Adipocyte (in vitro differentiated cells): ENCODE results near the gene MAPK8.

Experiments used
- DNase-seq: peaks from one replicate; pipeline ENCODE4 v3.0.0-alpha.2; 2015; ENCODE audit warnings: low read depth
- H3K27me3 ChIP-seq: replicated peaks from 2 replicates; pipeline ENCODE4 v1.7.0; 2013; ENCODE audit warnings: mild to moderate bottlenecking, low read length, moderate library complexity; ENCODE audit not compliant: control insufficient read depth, insufficient read depth
- H3K36me3 ChIP-seq: 2 replicates; pipeline ENCODE4 v1.7.0; 2013; ENCODE audit warnings: low read length, mild to moderate bottlenecking, moderate library complexity; ENCODE audit not compliant: control insufficient read depth, insufficient read depth, severe bottlenecking
- H3K4me1 ChIP-seq: 2 replicates; pipeline ENCODE4 v1.7.0; 2013; ENCODE audit warnings: mild to moderate bottlenecking, low read length, moderate library complexity; ENCODE audit not compliant: control insufficient read depth, insufficient read depth
- H3K4me3 ChIP-seq: 2 replicates; pipeline ENCODE4 v1.7.0; 2013; ENCODE audit warnings: mild to moderate bottlenecking, low read length, moderate library complexity
- H3K9ac ChIP-seq: 2 replicates; pipeline ENCODE4 v1.7.0; 2013; ENCODE audit warnings: mild to moderate bottlenecking, low read length, moderate library complexity
- H3K9me3 ChIP-seq: 2 replicates; pipeline ENCODE4 v1.7.0; 2013; ENCODE audit warnings: mild to moderate bottlenecking, low read length, moderate library complexity; ENCODE audit not compliant: control insufficient read depth

MAPK8 gene

GRCh38 chr10:48466611-48467240, 160.2 kb downstream of the MAPK8 start:
- Histone ChIP-seq H3K4me3 (no peak overlapping the region), H3K9me3 (no peaks in the 10 kb centered on the region), H3K4me1 (peaks cover 15% of the 10 kb centered on the region), H3K27me3 (no peaks in the 10 kb centered on the region), H3K36me3 (no peaks in the 10 kb centered on the region), H3K9ac (no peak overlapping the region)
- DNase-seq = no peak

GRCh38 chr10:48467669-48468068, 161.2 kb downstream of the MAPK8 start:
- Histone ChIP-seq H3K36me3 (no peaks in the 10 kb centered on the region), H3K4me1 (peaks cover 15% of the 10 kb centered on the region), H3K9me3 (no peaks in the 10 kb centered on the region), H3K9ac (no peak overlapping the region), H3K27me3 (no peaks in the 10 kb centered on the region), H3K4me3 (no peak overlapping the region)
- no peak for DNase-seq

GRCh38 chr10:48468130-48468790, 161.8 kb downstream of the MAPK8 start:
- H3K27me3 ChIP-seq = no peaks in the 10 kb centered on the region
- no peak overlapping the region for H3K9ac ChIP-seq
- H3K9me3 ChIP-seq = no peaks in the 10 kb centered on the region
- no peaks in the 10 kb centered on the region for H3K36me3 ChIP-seq
- peaks cover 15% of the 10 kb centered on the region for H3K4me1 ChIP-seq
- no peak overlapping the region for H3K4me3 ChIP-seq
- no peak for DNase-seq

- Histone ChIP-seq H3K4me1 (peaks cover 15% of the 10 kb centered on the region), H3K9ac (no peak overlapping the region)
- no peak for DNase-seq
Measured at GRCh38 chr10:48468866-48469511, 162.5 kb downstream of the MAPK8 start.

GRCh38 chr10:48469516-48470020, 163.1 kb downstream of the MAPK8 start:
- Histone ChIP-seq H3K9me3 (no peaks in the 10 kb centered on the region), H3K9ac (no peak overlapping the region), H3K4me3 (no peak overlapping the region), H3K4me1 (peaks cover 15% of the 10 kb centered on the region), H3K36me3 (no peaks in the 10 kb centered on the region), H3K27me3 (no peaks in the 10 kb centered on the region)
- DNase-seq = peak; percentile 1

More at GRCh38 chr10:48468866-48469511, 162.5 kb downstream of the MAPK8 start:
- no peaks in the 10 kb centered on the region for H3K9me3 ChIP-seq
- H3K4me3 ChIP-seq = no peak overlapping the region
- no peaks in the 10 kb centered on the region for H3K27me3 ChIP-seq
- H3K36me3 ChIP-seq = no peaks in the 10 kb centered on the region

GRCh38 chr10:48470115-48470892, 163.8 kb downstream of the MAPK8 start:
- peaks cover 10% of the 10 kb centered on the region for H3K4me1 ChIP-seq
- H3K36me3 ChIP-seq = no peaks in the 10 kb centered on the region
- no peaks in the 10 kb centered on the region for H3K9me3 ChIP-seq
- no peaks in the 10 kb centered on the region for H3K27me3 ChIP-seq
- no peak for DNase-seq
- no peak overlapping the region for H3K4me3 ChIP-seq
- no peak overlapping the region for H3K9ac ChIP-seq

GRCh38 chr10:48470893-48471805, 164.7 kb downstream of the MAPK8 start:
- no peak for DNase-seq
- Histone ChIP-seq H3K9ac (no peak overlapping the region), H3K36me3 (no peaks in the 10 kb centered on the region), H3K4me3 (no peak overlapping the region), H3K4me1 (peaks cover 2% of the 10 kb centered on the region), H3K27me3 (no peaks in the 10 kb centered on the region), H3K9me3 (no peaks in the 10 kb centered on the region)

GRCh38 chr10:48472501-48473069, 166.1 kb downstream of the MAPK8 start:
- no peak for DNase-seq
- Histone ChIP-seq H3K4me3 (no peak overlapping the region), H3K36me3 (no peaks in the 10 kb centered on the region), H3K4me1 (no peaks in the 10 kb centered on the region), H3K9ac (no peak overlapping the region), H3K27me3 (no peaks in the 10 kb centered on the region), H3K9me3 (no peaks in the 10 kb centered on the region)

GRCh38 chr10:48473704-48474103, 167.2 kb downstream of the MAPK8 start:
- Histone ChIP-seq H3K4me1 (no peaks in the 10 kb centered on the region), H3K9ac (no peak overlapping the region), H3K27me3 (no peaks in the 10 kb centered on the region), H3K36me3 (no peaks in the 10 kb centered on the region), H3K4me3 (no peak overlapping the region), H3K9me3 (no peaks in the 10 kb centered on the region)
- DNase-seq = no peak

GRCh38 chr10:48474765-48475365, 168.4 kb downstream of the MAPK8 start:
- H3K9ac ChIP-seq = no peak overlapping the region

More at GRCh38 chr10:48474765-48475365, 168.4 kb downstream of the MAPK8 start:
- Histone ChIP-seq H3K36me3 (no peaks in the 10 kb centered on the region), H3K9me3 (no peaks in the 10 kb centered on the region), H3K4me1 (no peaks in the 10 kb centered on the region), H3K4me3 (no peak overlapping the region), H3K27me3 (no peaks in the 10 kb centered on the region)
- DNase-seq = no peak
